ENCODE data around the gene HCN2. TPM values are rescaled to one million over a fixed set of nuclear protein-coding genes. Genes with fewer than 3 reads are reported as not detected.
"Not testable (repeated sequence)": the region's sequence is repeated elsewhere in the genome, so short reads cannot be mapped to it uniquely, and the experiment has no call there.

HCN2 gene
- total RNA-seq, 1 experiment from 2014 or later, result not detected

GRCh38 chr19:628168-628567 is 38.5 kb downstream of the HCN2 start:
- H3K4me3 ChIP-seq (ENCODE audit: low read length), result no peak overlapping the region
- peaks cover 6% of the 10 kb centered on the region for H3K4me1 ChIP-seq (ENCODE audit: low read length)
- H3K4me2 ChIP-seq (ENCODE audit: low read depth, low read length, poor library complexity, severe bottlenecking), result no peak overlapping the region
- no peaks in the 10 kb centered on the region for H4K20me1 ChIP-seq (ENCODE audit: insufficient read depth, low read depth, low read length)
- no peaks in the 10 kb centered on the region for H3K9me3 ChIP-seq (ENCODE audit: low read length)
- no peak overlapping the region for H3K9ac ChIP-seq (ENCODE audit: low read length)
- H3K27me3 ChIP-seq (ENCODE audit: low read length), result no peaks in the 10 kb centered on the region
- H3K79me2 ChIP-seq (ENCODE audit: low read length), result peaks cover 48% of the 10 kb centered on the region
- H3K27ac ChIP-seq (ENCODE audit: low read length), result no peak overlapping the region
- H2AFZ ChIP-seq (ENCODE audit: low read length), result no peak overlapping the region
- peaks cover 18% of the 10 kb centered on the region for H3K36me3 ChIP-seq (ENCODE audit: insufficient read depth, low read length)
- H3K9me2 ChIP-seq (replicated peaks; ENCODE audit: insufficient read depth, low read length), result no peaks in the 10 kb centered on the region
- DNase-seq, result no peak

DNA sequence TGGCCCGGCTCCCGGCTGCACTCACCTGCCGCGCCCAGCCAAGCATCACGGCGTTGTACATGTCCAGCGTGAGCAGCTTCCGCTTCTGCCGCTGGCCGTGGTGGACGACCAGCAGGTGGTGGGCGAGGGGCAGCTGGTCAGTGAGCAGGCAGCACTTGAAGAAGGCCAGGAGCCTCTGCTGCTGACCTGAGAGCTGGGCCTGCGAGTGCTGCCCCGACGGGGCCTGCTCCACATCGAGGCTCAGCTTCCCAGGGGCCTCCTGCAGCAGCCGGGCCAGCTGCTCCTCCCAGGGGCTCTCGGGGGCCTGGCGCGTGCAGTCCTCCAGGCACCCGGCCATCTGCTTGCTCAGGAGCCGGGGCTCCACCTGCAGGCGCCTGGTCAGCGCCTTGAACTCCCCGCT is 39.8 kb downstream of the HCN2 start:
- not testable (repeated sequence) for H3K9ac ChIP-seq (ENCODE audit: low read length); H4K20me1 ChIP-seq (ENCODE audit: insufficient read depth, low read depth, low read length); H2AFZ ChIP-seq (ENCODE audit: low read length); H3K9me3 ChIP-seq (ENCODE audit: low read length); H3K27ac ChIP-seq (ENCODE audit: low read length); H3K9me2 ChIP-seq (replicated peaks; ENCODE audit: insufficient read depth, low read length); H3K27me3 ChIP-seq (ENCODE audit: low read length); H3K4me2 ChIP-seq (ENCODE audit: low read depth, low read length, poor library complexity, severe bottlenecking); H3K4me3 ChIP-seq (ENCODE audit: low read length); DNase-seq
- Histone ChIP-seq H3K79me2 (ENCODE audit: low read length) (peaks cover 48% of the 10 kb centered on the region), H3K36me3 (ENCODE audit: insufficient read depth, low read length) (peaks cover 14% of the 10 kb centered on the region), H3K4me1 (ENCODE audit: low read length) (peaks cover 14% of the 10 kb centered on the region)

DNA sequence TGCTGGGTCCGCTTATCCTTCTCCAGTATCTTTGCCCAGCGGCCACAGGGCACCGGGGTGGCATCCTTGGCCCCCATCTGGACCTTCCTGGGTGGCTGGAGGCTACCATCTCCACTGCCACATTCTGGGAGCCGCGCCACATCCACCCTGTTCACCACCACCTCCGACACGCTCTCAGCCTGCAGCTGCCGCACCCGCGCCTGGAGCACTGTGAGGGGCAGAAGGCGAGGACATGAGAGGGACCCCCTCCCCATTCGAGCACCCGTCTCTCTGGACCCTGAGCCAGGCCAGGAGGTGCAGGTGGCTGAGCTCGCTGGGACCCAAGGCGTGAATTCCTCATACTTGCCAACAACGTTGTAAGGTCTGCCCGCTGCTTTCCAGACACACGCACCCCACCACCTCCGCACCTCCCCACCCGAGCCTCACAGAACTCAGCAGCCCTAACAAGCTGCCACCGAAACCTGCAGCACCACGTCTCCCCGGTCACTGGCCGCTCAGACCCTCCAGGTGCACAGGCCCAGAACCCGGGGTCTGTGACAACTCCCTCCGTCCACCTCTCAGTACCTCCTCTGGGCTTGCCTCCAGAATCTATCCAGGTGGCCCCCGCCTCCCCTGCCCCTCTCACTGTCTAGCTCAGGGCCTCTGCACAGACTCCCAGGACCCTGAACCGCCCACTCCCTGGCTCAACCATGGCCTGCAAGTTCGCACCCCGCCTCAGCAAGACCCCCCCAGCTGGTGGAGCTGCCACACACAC is 40.5 kb downstream of the HCN2 start:
- peaks cover 14% of the 10 kb centered on the region for H3K4me1 ChIP-seq (ENCODE audit: low read length)
- H2AFZ ChIP-seq (ENCODE audit: low read length), result no peak overlapping the region
- H3K79me2 ChIP-seq (ENCODE audit: low read length), result peaks cover 48% of the 10 kb centered on the region
- no peak overlapping the region for H3K9ac ChIP-seq (ENCODE audit: low read length)
- no peaks in the 10 kb centered on the region for H3K27me3 ChIP-seq (ENCODE audit: low read length)
- H3K9me3 ChIP-seq (ENCODE audit: low read length), result no peaks in the 10 kb centered on the region
- no peak overlapping the region for H3K4me3 ChIP-seq (ENCODE audit: low read length)
- H3K9me2 ChIP-seq (replicated peaks; ENCODE audit: insufficient read depth, low read length), result no peaks in the 10 kb centered on the region
- no peak for DNase-seq
- no peak overlapping the region for H3K27ac ChIP-seq (ENCODE audit: low read length)
- peaks cover 14% of the 10 kb centered on the region for H3K36me3 ChIP-seq (ENCODE audit: insufficient read depth, low read length)
- no peaks in the 10 kb centered on the region for H4K20me1 ChIP-seq (ENCODE audit: insufficient read depth, low read depth, low read length)
- H3K4me2 ChIP-seq (ENCODE audit: low read depth, low read length, poor library complexity, severe bottlenecking), result no peak overlapping the region

DNA sequence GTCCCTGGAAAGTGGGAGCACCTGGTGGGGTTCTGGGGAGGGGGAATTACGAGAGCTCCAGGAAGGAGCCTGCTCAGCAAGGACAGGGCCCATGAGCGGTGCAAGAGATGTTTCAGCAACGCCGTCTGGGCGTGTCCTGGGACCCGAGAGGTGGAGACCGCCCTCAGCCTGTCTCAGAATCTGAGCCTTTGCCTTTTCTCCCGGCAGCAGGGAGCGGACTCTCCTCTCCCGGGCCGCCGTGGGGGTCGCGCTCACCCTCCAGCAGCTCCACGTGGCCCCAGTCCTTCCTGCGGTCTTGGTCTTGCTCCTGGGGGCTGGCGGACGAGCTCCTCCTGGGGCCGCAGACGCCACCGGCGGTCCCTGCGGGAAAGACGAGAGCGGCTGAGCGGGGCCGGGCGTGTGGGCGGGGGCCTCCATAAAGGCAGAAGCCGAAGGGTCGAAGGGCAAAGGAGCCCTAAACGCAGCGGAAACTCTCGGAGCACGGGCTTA is 42.9 kb downstream of the HCN2 start:
- peak overlapping the region; percentile 92 for H3K9ac ChIP-seq (ENCODE audit: low read length)
- peak overlapping the region; percentile 83 for H2AFZ ChIP-seq (ENCODE audit: low read length)
- peaks cover 45% of the 10 kb centered on the region for H3K79me2 ChIP-seq (ENCODE audit: low read length)
- H3K4me1 ChIP-seq (ENCODE audit: low read length), result peaks cover 14% of the 10 kb centered on the region
- peak overlapping the region; percentile 24; the same call in 1 of the 2 replicates for H3K27ac ChIP-seq (ENCODE audit: low read length)
- no peaks in the 10 kb centered on the region for H3K27me3 ChIP-seq (ENCODE audit: low read length)
- no peaks in the 10 kb centered on the region for H3K9me3 ChIP-seq (ENCODE audit: low read length)
- peak overlapping the region; percentile 83 for H3K4me2 ChIP-seq (ENCODE audit: low read depth, low read length, poor library complexity, severe bottlenecking)
- H3K36me3 ChIP-seq (ENCODE audit: insufficient read depth, low read length), result peaks cover 9% of the 10 kb centered on the region
- peak overlapping the region; percentile 97 for H3K4me3 ChIP-seq (ENCODE audit: low read length)
- no peaks in the 10 kb centered on the region for H3K9me2 ChIP-seq (replicated peaks; ENCODE audit: insufficient read depth, low read length)
- H4K20me1 ChIP-seq (ENCODE audit: insufficient read depth, low read depth, low read length), result no peaks in the 10 kb centered on the region
- DNase-seq, result peak; percentile 81

GRCh38 chr19:633068-633785 is 43.5 kb downstream of the HCN2 start, which contains the start of gene POLRMT:
TSS of gene POLRMT (minus strand) at chr19:633537. CDS start at chr19:633512, 25 bp downstream.
- Histone ChIP-seq H3K4me3 (ENCODE audit: low read length) (peak within 1 kb of the TSS; percentile 97), H3K27ac (ENCODE audit: low read length) (peak within 1 kb of the TSS; percentile 24; the same call in 1 of the 2 replicates), H4K20me1 (ENCODE audit: insufficient read depth, low read depth, low read length) (no peaks in the 10 kb centered on the region), H3K4me1 (ENCODE audit: low read length) (peaks cover 14% of the 10 kb centered on the region), H3K79me2 (ENCODE audit: low read length) (peaks cover 41% of the 10 kb centered on the region), H3K27me3 (ENCODE audit: low read length) (no peaks in the 10 kb centered on the region), H3K9ac (ENCODE audit: low read length) (peak within 1 kb of the TSS; percentile 92), H3K4me2 (ENCODE audit: low read depth, low read length, poor library complexity, severe bottlenecking) (peak within 1 kb of the TSS; percentile 83), H3K36me3 (ENCODE audit: insufficient read depth, low read length) (peaks cover 6% of the 10 kb centered on the region), H3K9me3 (ENCODE audit: low read length) (no peaks in the 10 kb centered on the region), H2AFZ (ENCODE audit: low read length) (peak within 1 kb of the TSS; percentile 87), H3K9me2 (replicated peaks; ENCODE audit: insufficient read depth, low read length) (no peaks in the 10 kb centered on the region)
- peak; percentile 99 for DNase-seq

GRCh38 chr19:633786-634639 is 44.3 kb downstream of the HCN2 start:
- H3K36me3 ChIP-seq (ENCODE audit: insufficient read depth, low read length), result peaks cover 1% of the 10 kb centered on the region
- H3K27ac ChIP-seq (ENCODE audit: low read length), result no peak overlapping the region
- H4K20me1 ChIP-seq (ENCODE audit: insufficient read depth, low read depth, low read length), result 0 out of 2 replicates have a peak, but pooled peaks cover 8% of the 10 kb centered on the region
- H3K9ac ChIP-seq (ENCODE audit: low read length), result peak overlapping the region; percentile 67
- no peaks in the 10 kb centered on the region for H3K9me3 ChIP-seq (ENCODE audit: low read length)
- peaks cover 14% of the 10 kb centered on the region for H3K4me1 ChIP-seq (ENCODE audit: low read length)
- no peaks in the 10 kb centered on the region for H3K27me3 ChIP-seq (ENCODE audit: low read length)
- H2AFZ ChIP-seq (ENCODE audit: low read length), result peak overlapping the region; percentile 87; the same call in 1 of the 2 replicates
- peaks cover 34% of the 10 kb centered on the region for H3K79me2 ChIP-seq (ENCODE audit: low read length)
- H3K4me2 ChIP-seq (ENCODE audit: low read depth, low read length, poor library complexity, severe bottlenecking), result peak overlapping the region; percentile 83
- H3K9me2 ChIP-seq (replicated peaks; ENCODE audit: insufficient read depth, low read length), result no peaks in the 10 kb centered on the region
- DNase-seq, result no peak
- H3K4me3 ChIP-seq (ENCODE audit: low read length), result peak overlapping the region; percentile 64

GRCh38 chr19:634975-635652 is 45.4 kb downstream of the HCN2 start:
- Histone ChIP-seq H2AFZ (ENCODE audit: low read length) (no peak overlapping the region), H3K9ac (ENCODE audit: low read length) (no peak overlapping the region), H3K9me3 (ENCODE audit: low read length) (no peaks in the 10 kb centered on the region), H3K4me1 (ENCODE audit: low read length) (peaks cover 21% of the 10 kb centered on the region), H3K27me3 (ENCODE audit: low read length) (no peaks in the 10 kb centered on the region), H3K36me3 (ENCODE audit: insufficient read depth, low read length) (no peaks in the 10 kb centered on the region; the same call in 1 of the 2 replicates), H3K27ac (ENCODE audit: low read length) (no peak overlapping the region), H3K79me2 (ENCODE audit: low read length) (peaks cover 30% of the 10 kb centered on the region), H3K4me3 (ENCODE audit: low read length) (no peak overlapping the region), H3K4me2 (ENCODE audit: low read depth, low read length, poor library complexity, severe bottlenecking) (no peak overlapping the region), H3K9me2 (replicated peaks; ENCODE audit: insufficient read depth, low read length) (no peaks in the 10 kb centered on the region), H4K20me1 (ENCODE audit: insufficient read depth, low read depth, low read length) (peaks cover 12% of the 10 kb centered on the region; the same call in 1 of the 2 replicates)
- DNase-seq, result no peak

Data from Karpas-422 (cell line).